HL-60 (cell line): ENCODE data around the gene TIMM29.

Experiments used
- GABPA ChIP-seq: IDR thresholded peaks from 2 replicates; pipeline ENCODE4 v1.6.1; 2012; ENCODE audit warnings: low read depth
- POLR2AphosphoS5 ChIP-seq: IDR thresholded peaks from 2 replicates; pipeline ENCODE4 v1.6.1; 2012; ENCODE audit warnings: low read depth
- SPI1 ChIP-seq: IDR thresholded peaks from 2 replicates; pipeline ENCODE4 v1.6.1; 2012; ENCODE audit warnings: low read depth, mild to moderate bottlenecking, borderline replicate concordance
- TF ChIP-seq, protein P1 (sequence below): IDR thresholded peaks from one replicate; pipeline ENCODE4 v1.5.1; 2011; ENCODE audit warnings: low read length, control low read depth, inconsistent platforms; ENCODE audit not compliant: insufficient read depth
- TF ChIP-seq, protein P2 (sequence below): IDR thresholded peaks from 2 replicates; pipeline ENCODE4 v1.6.1; 2012; ENCODE audit warnings: low read depth; ENCODE audit not compliant: insufficient replicate concordance

DNA sequence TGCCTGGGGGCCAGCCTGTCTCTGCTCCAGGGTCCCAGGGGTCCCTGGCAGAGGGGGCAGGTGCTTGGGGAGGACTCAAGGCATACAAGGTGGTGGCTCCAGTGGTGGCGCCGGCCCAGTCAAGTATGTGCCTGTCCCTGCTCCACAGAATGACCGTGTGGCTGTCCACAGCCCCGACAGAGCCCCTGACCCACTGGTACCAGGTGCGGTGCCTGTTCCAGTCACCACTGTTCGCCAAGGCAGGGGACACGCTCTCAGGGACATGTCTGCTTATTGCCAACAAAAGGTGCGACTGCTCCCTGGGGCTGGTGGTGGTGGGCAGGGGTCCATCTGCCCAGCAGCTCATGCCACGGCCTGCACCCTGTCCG lies 8.3 kb upstream of the TIMM29 start:
- TF ChIP-seq POLR2AphosphoS5 (no peak), GABPA (no peak), SPI1 (no peak)
- TF ChIP-seq, protein P1, sequence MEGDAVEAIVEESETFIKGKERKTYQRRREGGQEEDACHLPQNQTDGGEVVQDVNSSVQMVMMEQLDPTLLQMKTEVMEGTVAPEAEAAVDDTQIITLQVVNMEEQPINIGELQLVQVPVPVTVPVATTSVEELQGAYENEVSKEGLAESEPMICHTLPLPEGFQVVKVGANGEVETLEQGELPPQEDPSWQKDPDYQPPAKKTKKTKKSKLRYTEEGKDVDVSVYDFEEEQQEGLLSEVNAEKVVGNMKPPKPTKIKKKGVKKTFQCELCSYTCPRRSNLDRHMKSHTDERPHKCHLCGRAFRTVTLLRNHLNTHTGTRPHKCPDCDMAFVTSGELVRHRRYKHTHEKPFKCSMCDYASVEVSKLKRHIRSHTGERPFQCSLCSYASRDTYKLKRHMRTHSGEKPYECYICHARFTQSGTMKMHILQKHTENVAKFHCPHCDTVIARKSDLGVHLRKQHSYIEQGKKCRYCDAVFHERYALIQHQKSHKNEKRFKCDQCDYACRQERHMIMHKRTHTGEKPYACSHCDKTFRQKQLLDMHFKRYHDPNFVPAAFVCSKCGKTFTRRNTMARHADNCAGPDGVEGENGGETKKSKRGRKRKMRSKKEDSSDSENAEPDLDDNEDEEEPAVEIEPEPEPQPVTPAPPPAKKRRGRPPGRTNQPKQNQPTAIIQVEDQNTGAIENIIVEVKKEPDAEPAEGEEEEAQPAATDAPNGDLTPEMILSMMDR = no peak
- TF ChIP-seq, protein P2, sequence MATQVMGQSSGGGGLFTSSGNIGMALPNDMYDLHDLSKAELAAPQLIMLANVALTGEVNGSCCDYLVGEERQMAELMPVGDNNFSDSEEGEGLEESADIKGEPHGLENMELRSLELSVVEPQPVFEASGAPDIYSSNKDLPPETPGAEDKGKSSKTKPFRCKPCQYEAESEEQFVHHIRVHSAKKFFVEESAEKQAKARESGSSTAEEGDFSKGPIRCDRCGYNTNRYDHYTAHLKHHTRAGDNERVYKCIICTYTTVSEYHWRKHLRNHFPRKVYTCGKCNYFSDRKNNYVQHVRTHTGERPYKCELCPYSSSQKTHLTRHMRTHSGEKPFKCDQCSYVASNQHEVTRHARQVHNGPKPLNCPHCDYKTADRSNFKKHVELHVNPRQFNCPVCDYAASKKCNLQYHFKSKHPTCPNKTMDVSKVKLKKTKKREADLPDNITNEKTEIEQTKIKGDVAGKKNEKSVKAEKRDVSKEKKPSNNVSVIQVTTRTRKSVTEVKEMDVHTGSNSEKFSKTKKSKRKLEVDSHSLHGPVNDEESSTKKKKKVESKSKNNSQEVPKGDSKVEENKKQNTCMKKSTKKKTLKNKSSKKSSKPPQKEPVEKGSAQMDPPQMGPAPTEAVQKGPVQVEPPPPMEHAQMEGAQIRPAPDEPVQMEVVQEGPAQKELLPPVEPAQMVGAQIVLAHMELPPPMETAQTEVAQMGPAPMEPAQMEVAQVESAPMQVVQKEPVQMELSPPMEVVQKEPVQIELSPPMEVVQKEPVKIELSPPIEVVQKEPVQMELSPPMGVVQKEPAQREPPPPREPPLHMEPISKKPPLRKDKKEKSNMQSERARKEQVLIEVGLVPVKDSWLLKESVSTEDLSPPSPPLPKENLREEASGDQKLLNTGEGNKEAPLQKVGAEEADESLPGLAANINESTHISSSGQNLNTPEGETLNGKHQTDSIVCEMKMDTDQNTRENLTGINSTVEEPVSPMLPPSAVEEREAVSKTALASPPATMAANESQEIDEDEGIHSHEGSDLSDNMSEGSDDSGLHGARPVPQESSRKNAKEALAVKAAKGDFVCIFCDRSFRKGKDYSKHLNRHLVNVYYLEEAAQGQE = no peak
